Osteoblast (primary cell): ENCODE measurements around the gene B3GAT2. TPM values are rescaled to one million over a fixed set of nuclear protein-coding genes. Genes with fewer than 3 reads are reported as not detected.

Experiments
- DNase-seq: peaks from one replicate; pipeline ENCODE4 v3.0.0; 2011; ENCODE audit warnings: low spot score, mixed read lengths; ENCODE audit not compliant: insufficient read length; ENCODE audit errors: missing footprints
- H2AFZ ChIP-seq: 2 replicates; pipeline ENCODE4 v1.6.0; 2011; ENCODE audit warnings: mild to moderate bottlenecking, low read length
- H3K27ac ChIP-seq: 2 replicates; pipeline ENCODE4 v1.5.1; 2011; ENCODE audit warnings: mild to moderate bottlenecking, low read depth, low read length, moderate library complexity
- H3K27me3 ChIP-seq: 2 replicates; pipeline ENCODE4 v1.6.0; 2012; ENCODE audit warnings: mild to moderate bottlenecking, control low read depth, inconsistent platforms, low read length, moderate library complexity; ENCODE audit not compliant: insufficient read depth
- H3K36me3 ChIP-seq: 2 replicates; pipeline ENCODE4 v1.5.1; 2011; ENCODE audit warnings: mild to moderate bottlenecking, low read length, control low read depth, moderate library complexity; ENCODE audit not compliant: insufficient read depth
- H3K4me1 ChIP-seq: 2 replicates; pipeline ENCODE4 v1.5.1; 2011; ENCODE audit warnings: mild to moderate bottlenecking, low read length, control low read depth, moderate library complexity; ENCODE audit not compliant: insufficient read depth
- H3K4me2 ChIP-seq: 2 replicates; pipeline ENCODE4 v1.6.0; 2011; ENCODE audit warnings: mild to moderate bottlenecking, low read length; ENCODE audit not compliant: insufficient read depth
- H3K4me3 ChIP-seq: fragments of 200-600 bp; sonication (generic); 3 replicates; pipeline ENCODE4 v1.5.1; 2012; ENCODE audit warnings: mild to moderate bottlenecking, low read length, inconsistent platforms; ENCODE audit not compliant: insufficient read depth
- H3K79me2 ChIP-seq: 2 replicates; pipeline ENCODE4 v1.6.0; 2012; ENCODE audit warnings: mild to moderate bottlenecking, low read length, control low read depth, inconsistent platforms; ENCODE audit not compliant: insufficient read depth
- H3K9me3 ChIP-seq: 2 replicates; pipeline ENCODE4 v1.5.1; 2011; ENCODE audit warnings: low read depth, low read length, control low read depth
- H4K20me1 ChIP-seq: 2 replicates; pipeline ENCODE4 v1.6.0; 2012; ENCODE audit warnings: mild to moderate bottlenecking, low read length, control low read depth; ENCODE audit not compliant: insufficient read depth
- CTCF ChIP-seq: IDR thresholded peaks from 2 replicates; pipeline ENCODE4 v1.5.1; 2011; ENCODE audit warnings: mild to moderate bottlenecking, low read depth, low read length, moderate library complexity; ENCODE audit errors: extremely low read depth
- total RNA-seq: library from RNA; depleted of rRNA; stranded (reverse); fragments of >200 nt; gene quantifications from 2 replicates; pipeline ENCODE4 v1.2.3, GENCODE V29; 2012

The B3GAT2 gene
- total RNA-seq = under 0.01 TPM in 2 replicates

- peak within 1 kb of the TSS; percentile 35 for H2AFZ ChIP-seq
- H3K4me3 ChIP-seq = peak within 1 kb of the TSS; percentile 65
- no peak within 1 kb of the TSS for H3K27ac ChIP-seq
- peak within 1 kb of the TSS; percentile 77 for H3K4me2 ChIP-seq
- no peak for TF ChIP-seq CTCF
- H3K36me3 ChIP-seq = no peaks in the 10 kb centered on the region
- H3K9me3 ChIP-seq = no peaks in the 10 kb centered on the region
- DNase-seq = peak; percentile 80
- H4K20me1 ChIP-seq = no peaks in the 10 kb centered on the region
- peaks cover 45% of the 10 kb centered on the region for H3K27me3 ChIP-seq
- no peaks in the 10 kb centered on the region for H3K4me1 ChIP-seq
- no peaks in the 10 kb centered on the region for H3K79me2 ChIP-seq
These were observed at the start of gene B3GAT2 for GRCh38 chr6:70956451-70957283. B3GAT2 (minus strand) TSS chr6:70957060; CDS start chr6:70956429, 631 bp downstream.

- H3K27ac ChIP-seq = no peak overlapping the region
- no peaks in the 10 kb centered on the region for H3K9me3 ChIP-seq
- no peak for TF ChIP-seq CTCF
- H3K36me3 ChIP-seq = no peaks in the 10 kb centered on the region
- no peak overlapping the region for H2AFZ ChIP-seq
- no peak for DNase-seq
- no peaks in the 10 kb centered on the region for H4K20me1 ChIP-seq
- H3K4me1 ChIP-seq = no peaks in the 10 kb centered on the region
- no peak overlapping the region for H3K4me3 ChIP-seq
- H3K79me2 ChIP-seq = no peaks in the 10 kb centered on the region
- H3K4me2 ChIP-seq = no peak overlapping the region
- no peaks in the 10 kb centered on the region for H3K27me3 ChIP-seq
These were observed 41.3 kb upstream of the B3GAT2 start for GRCh38 chr6:70998148-70998547.

GRCh38 chr6:70997379-70997778 lies 40.5 kb upstream of the B3GAT2 start:
- Histone ChIP-seq H3K27ac (no peak overlapping the region), H4K20me1 (no peaks in the 10 kb centered on the region), H3K4me1 (no peaks in the 10 kb centered on the region), H3K4me3 (no peak overlapping the region), H3K27me3 (no peaks in the 10 kb centered on the region), H2AFZ (no peak overlapping the region), H3K9me3 (no peaks in the 10 kb centered on the region), H3K4me2 (no peak overlapping the region), H3K79me2 (no peaks in the 10 kb centered on the region), H3K36me3 (no peaks in the 10 kb centered on the region)
- DNase-seq = no peak
- no peak for TF ChIP-seq CTCF

GRCh38 chr6:70996106-70996505 lies 39.2 kb upstream of the B3GAT2 start:
- peak; percentile 34 for DNase-seq
- Histone ChIP-seq H4K20me1 (no peaks in the 10 kb centered on the region), H3K4me2 (no peak overlapping the region), H3K27ac (no peak overlapping the region), H3K27me3 (no peaks in the 10 kb centered on the region), H3K4me1 (no peaks in the 10 kb centered on the region), H2AFZ (no peak overlapping the region), H3K79me2 (no peaks in the 10 kb centered on the region), H3K9me3 (no peaks in the 10 kb centered on the region), H3K4me3 (no peak overlapping the region), H3K36me3 (no peaks in the 10 kb centered on the region)
- no peak for TF ChIP-seq CTCF
